ENCODE data around the gene PSAPL1. TPM values are rescaled to one million over a fixed set of nuclear protein-coding genes. Genes with fewer than 3 reads are reported as not detected.

PSAPL1 gene
- polyA plus RNA-seq, 1 donor from 2014 or later = not detected

GRCh38 chr4:7451800-7452199 is 17.1 kb upstream of the PSAPL1 start:
- Histone ChIP-seq H3F3A (ENCODE audit: insufficient read depth, low read length, poor library complexity, severe bottlenecking) (no peaks in the 10 kb centered on the region), H2AFZ (ENCODE audit: low read depth, low read length) (no peak overlapping the region), H3K79me2 (replicated peaks; ENCODE audit: insufficient read depth, low read length) (no peaks in the 10 kb centered on the region), H3K9me3 (ENCODE audit: low read length) (no peaks in the 10 kb centered on the region), H3K9me2 (ENCODE audit: insufficient read depth, low read length) (no peaks in the 10 kb centered on the region), H3K4me2 (ENCODE audit: low read length) (no peak overlapping the region), H3K27ac (ENCODE audit: low read length) (no peak overlapping the region), H3K4me3 (ENCODE audit: low read length) (no peak overlapping the region), H3K9ac (ENCODE audit: low read length) (no peak overlapping the region), H3K27me3 (ENCODE audit: insufficient read depth, low read depth, low read length) (no peaks in the 10 kb centered on the region), H3K36me3 (ENCODE audit: insufficient read depth, low read length) (no peaks in the 10 kb centered on the region), H4K20me1 (ENCODE audit: insufficient read depth) (no peaks in the 10 kb centered on the region)
- TF ChIP-seq SMC3 (conservative IDR thresholded peaks at IDR 0.05; ENCODE audit: poor library complexity) (no peak), EP300 (conservative IDR thresholded peaks at IDR 0.05; ENCODE audit: poor library complexity, severe bottlenecking) (no peak), RAD21 (conservative IDR thresholded peaks at IDR 0.05) (no peak), CTCF (IDR thresholded peaks at IDR 0.05; ENCODE audit: poor library complexity, severe bottlenecking) (no peak), POLR2AphosphoS5 (IDR thresholded peaks at IDR 0.05) (no peak), REST (IDR thresholded peaks at IDR 0.05; ENCODE audit: borderline replicate concordance) (no peak), TAF1 (IDR thresholded peaks at IDR 0.05; ENCODE audit: low read depth) (no peak), EZH2 (IDR thresholded peaks at IDR 0.05; ENCODE audit: borderline replicate concordance, insufficient read depth, low read length, poor library complexity, severe bottlenecking) (no peak), MXI1 (conservative IDR thresholded peaks at IDR 0.05; ENCODE audit: poor library complexity, severe bottlenecking) (no peak)

GRCh38 chr4:7451434-7451789 is 16.7 kb upstream of the PSAPL1 start:
- H2AFZ ChIP-seq (ENCODE audit: low read depth, low read length) = no peak overlapping the region
- no peak overlapping the region for H3K9ac ChIP-seq (ENCODE audit: low read length)
- no peaks in the 10 kb centered on the region for H3K36me3 ChIP-seq (ENCODE audit: insufficient read depth, low read length)
- TF ChIP-seq REST (IDR thresholded peaks at IDR 0.05; ENCODE audit: borderline replicate concordance) (no peak), RAD21 (conservative IDR thresholded peaks at IDR 0.05) (no peak)
- H3K79me2 ChIP-seq (replicated peaks; ENCODE audit: insufficient read depth, low read length) = no peaks in the 10 kb centered on the region
- H3F3A ChIP-seq (ENCODE audit: insufficient read depth, low read length, poor library complexity, severe bottlenecking) = no peaks in the 10 kb centered on the region
- H3K27me3 ChIP-seq (ENCODE audit: insufficient read depth, low read depth, low read length) = no peaks in the 10 kb centered on the region
- no peaks in the 10 kb centered on the region for H4K20me1 ChIP-seq (ENCODE audit: insufficient read depth)
- no peak overlapping the region for H3K27ac ChIP-seq (ENCODE audit: low read length)
- H3K4me3 ChIP-seq (ENCODE audit: low read length) = no peak overlapping the region
- no peaks in the 10 kb centered on the region for H3K9me2 ChIP-seq (ENCODE audit: insufficient read depth, low read length)
- no peaks in the 10 kb centered on the region for H3K9me3 ChIP-seq (ENCODE audit: low read length)
- H3K4me2 ChIP-seq (ENCODE audit: low read length) = no peak overlapping the region
